ENCODE measurements around the gene SOWAHD.
A peak's percentile ranks its signal among the peaks of the same experiment; 100 is the strongest.
"Not testable (repeated sequence)": the region's sequence is repeated elsewhere in the genome, so short reads cannot be mapped to it uniquely, and the experiment has no call there.

Gene SOWAHD

GRCh38 chrX:119759248-119759766 lies 919 bp downstream of the SOWAHD start:
- no peak for DNase-seq

- DNase-seq, result no peak
These were observed 1.9 kb downstream of the SOWAHD start for GRCh38 chrX:119760026-119760877.

- no peak for DNase-seq
These were observed 4.3 kb downstream of the SOWAHD start for GRCh38 chrX:119762718-119763117.

- no peak for DNase-seq
These were observed 4.8 kb downstream of the SOWAHD start for GRCh38 chrX:119763181-119763580.

- no peak for DNase-seq
These were observed 5.5 kb downstream of the SOWAHD start for GRCh38 chrX:119763836-119764387.

- not testable (repeated sequence) for DNase-seq
These were observed 10.0 kb downstream of the SOWAHD start for GRCh38 chrX:119768436-119768835.

- not testable (repeated sequence) for DNase-seq
These were observed 11.0 kb downstream of the SOWAHD start for GRCh38 chrX:119769388-119769787.

GRCh38 chrX:119775517-119776238 lies 17.3 kb downstream of the SOWAHD start:
- no peak for DNase-seq

GRCh38 chrX:119778829-119779228 lies 20.4 kb downstream of the SOWAHD start:
- DNase-seq, result no peak

- no peak for DNase-seq
These were observed 24.6 kb downstream of the SOWAHD start for GRCh38 chrX:119783026-119783425.

- no peak for DNase-seq
These were observed 26.5 kb downstream of the SOWAHD start for GRCh38 chrX:119784747-119785446.

GRCh38 chrX:119790977-119791436 lies 32.6 kb downstream of the SOWAHD start:
- DNase-seq, result no peak

GRCh38 chrX:119791437-119792231 lies 33.2 kb downstream of the SOWAHD start, which contains the start of gene RPL39:
RPL39 (minus strand) TSS chrX:119791630; CDS start chrX:119791576, 54 bp downstream.
- DNase-seq, result peak; percentile 86

GRCh38 chrX:119801253-119802221 lies 43.1 kb downstream of the SOWAHD start:
- no peak for DNase-seq

GRCh38 chrX:119802546-119802945 lies 44.2 kb downstream of the SOWAHD start:
- no peak for DNase-seq

- DNase-seq, result not testable (repeated sequence)
These were observed 50.1 kb downstream of the SOWAHD start for GRCh38 chrX:119808461-119808860.

- no peak for DNase-seq
These were observed 50.8 kb downstream of the SOWAHD start for GRCh38 chrX:119809185-119809666.

All from NCI-H446 treated with DMSO at 0.1 percent for 48 hours (cell line).